Muscle layer of duodenum (tissue), 2 donors: ENCODE data around the gene GLS2.
"Not testable (repeated sequence)": the region's sequence is repeated elsewhere in the genome, so short reads cannot be mapped to it uniquely, and the experiment has no call there.

ENCODE experiments used
- H3K27ac ChIP-seq: one replicate; pipeline ENCODE4 v1.7.0; 2013; ENCODE audit warnings: mild to moderate bottlenecking, low read length
- H3K27me3 ChIP-seq: one replicate; pipeline ENCODE4 v1.7.0; 2013; ENCODE audit warnings: low read depth, mild to moderate bottlenecking, control low read depth, low read length
- H3K36me3 ChIP-seq, 2 donors: one replicate each; pipeline ENCODE4 v1.7.0; 2013; ENCODE audit warnings: low read length in 2 of 2, control low read depth in 1 of 2, mild to moderate bottlenecking in 1 of 2; ENCODE audit not compliant: insufficient read depth in 2 of 2, control insufficient read depth in 1 of 2
- H3K4me1 ChIP-seq, 2 donors: one replicate each; pipeline ENCODE4 v1.7.0; 2013; ENCODE audit warnings: low read length in 2 of 2, mild to moderate bottlenecking in 2 of 2, control low read depth in 1 of 2, moderate library complexity in 1 of 2; ENCODE audit not compliant: insufficient read depth in 2 of 2, control insufficient read depth in 1 of 2
- H3K4me3 ChIP-seq, 2 donors: one replicate each; pipeline ENCODE4 v1.7.0; 2013; ENCODE audit warnings: low read length in 2 of 2, low read depth in 1 of 2, mild to moderate bottlenecking in 1 of 2
- H3K9me3 ChIP-seq, 2 donors: one replicate each; pipeline ENCODE4 v1.7.0; 2013; ENCODE audit warnings: low read length in 2 of 2, control low read depth in 1 of 2, mild to moderate bottlenecking in 1 of 2; ENCODE audit not compliant: control insufficient read depth in 1 of 2
- donor health status: healthy.

Gene GLS2

GRCh38 chr12:56518570-56518969 lies 30.6 kb upstream of the GLS2 start:
- H3K27me3 ChIP-seq: no peaks in the 10 kb centered on the region
- no peaks in the 10 kb centered on the region for H3K4me1 ChIP-seq
- no peaks in the 10 kb centered on the region for H3K9me3 ChIP-seq
- H3K4me3 ChIP-seq: no peak overlapping the region
- no peak overlapping the region for H3K27ac ChIP-seq
- H3K36me3 ChIP-seq: peaks cover 0 to 9% of the 10 kb centered on the region in 2 donors

- Histone ChIP-seq H3K4me3 (no peak overlapping the region), H3K9me3 (no peaks in the 10 kb centered on the region), H3K36me3 (peaks cover 0 to 9% of the 10 kb centered on the region in 2 donors), H3K27ac (no peak overlapping the region), H3K27me3 (no peaks in the 10 kb centered on the region), H3K4me1 (no peaks in the 10 kb centered on the region)
Measured at GRCh38 chr12:56517854-56518253, 29.9 kb upstream of the GLS2 start.

DNA sequence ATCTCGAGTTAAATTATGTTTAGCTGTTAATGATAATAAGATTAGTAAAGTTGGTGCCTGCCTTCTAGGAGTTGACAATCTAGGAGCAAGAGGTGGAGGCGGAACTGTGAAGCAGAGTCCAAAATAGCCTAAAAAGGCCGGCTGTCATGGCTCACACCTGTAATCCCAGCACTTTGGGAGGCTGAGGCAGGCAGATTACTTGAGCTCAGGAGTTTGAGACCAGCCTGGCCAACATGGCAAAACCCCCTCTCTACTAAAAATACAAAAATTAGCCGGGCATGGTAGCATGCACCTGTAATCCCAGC lies 26.0 kb upstream of the GLS2 start:
- H3K36me3 ChIP-seq, H3K27ac ChIP-seq, H3K4me1 ChIP-seq, H3K4me3 ChIP-seq, H3K27me3 ChIP-seq, H3K9me3 ChIP-seq: not testable (repeated sequence)

GRCh38 chr12:56510786-56511185 lies 22.8 kb upstream of the GLS2 start:
- no peaks in the 10 kb centered on the region for H3K4me1 ChIP-seq
- H3K9me3 ChIP-seq: no peaks in the 10 kb centered on the region
- H3K36me3 ChIP-seq: no peaks in the 10 kb centered on the region
- no peak overlapping the region for H3K27ac ChIP-seq
- no peak overlapping the region for H3K4me3 ChIP-seq
- H3K27me3 ChIP-seq: no peaks in the 10 kb centered on the region

- not testable (repeated sequence) for H3K4me3 ChIP-seq, H3K9me3 ChIP-seq, H3K4me1 ChIP-seq, H3K36me3 ChIP-seq, H3K27ac ChIP-seq, H3K27me3 ChIP-seq
Measured at GRCh38 chr12:56499879-56500278, 11.9 kb upstream of the GLS2 start.

DNA sequence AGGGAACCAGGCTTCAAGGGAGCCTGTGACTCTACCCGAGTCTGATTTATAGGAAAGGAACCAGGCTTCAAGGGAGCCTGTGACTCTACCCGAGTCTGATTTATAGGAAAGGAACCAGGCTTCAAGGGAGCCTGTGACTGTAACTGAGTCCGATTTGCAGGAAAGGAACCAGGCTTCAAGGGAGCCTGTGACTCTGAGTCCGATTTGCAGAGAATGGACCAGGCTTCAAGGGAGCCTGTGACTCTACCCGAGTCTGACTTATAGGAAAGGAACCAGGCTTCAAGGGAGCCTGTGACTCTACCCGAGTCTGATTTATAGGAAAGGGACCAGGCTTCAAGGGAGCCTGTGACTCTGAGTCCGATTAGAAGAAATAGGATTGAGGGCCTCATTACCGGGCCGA lies 11.5 kb upstream of the GLS2 start:
- not testable (repeated sequence) for H3K27ac ChIP-seq, H3K9me3 ChIP-seq, H3K27me3 ChIP-seq, H3K36me3 ChIP-seq, H3K4me1 ChIP-seq, H3K4me3 ChIP-seq

- not testable (repeated sequence) for H3K36me3 ChIP-seq, H3K27me3 ChIP-seq, H3K4me3 ChIP-seq, H3K4me1 ChIP-seq, H3K27ac ChIP-seq, H3K9me3 ChIP-seq
Measured at GRCh38 chr12:56498126-56498902, 10.4 kb upstream of the GLS2 start.

- H3K27me3 ChIP-seq, H3K36me3 ChIP-seq, H3K27ac ChIP-seq, H3K4me1 ChIP-seq, H3K9me3 ChIP-seq, H3K4me3 ChIP-seq: not testable (repeated sequence)
Measured at GRCh38 chr12:56496704-56497103, 8.7 kb upstream of the GLS2 start.

DNA sequence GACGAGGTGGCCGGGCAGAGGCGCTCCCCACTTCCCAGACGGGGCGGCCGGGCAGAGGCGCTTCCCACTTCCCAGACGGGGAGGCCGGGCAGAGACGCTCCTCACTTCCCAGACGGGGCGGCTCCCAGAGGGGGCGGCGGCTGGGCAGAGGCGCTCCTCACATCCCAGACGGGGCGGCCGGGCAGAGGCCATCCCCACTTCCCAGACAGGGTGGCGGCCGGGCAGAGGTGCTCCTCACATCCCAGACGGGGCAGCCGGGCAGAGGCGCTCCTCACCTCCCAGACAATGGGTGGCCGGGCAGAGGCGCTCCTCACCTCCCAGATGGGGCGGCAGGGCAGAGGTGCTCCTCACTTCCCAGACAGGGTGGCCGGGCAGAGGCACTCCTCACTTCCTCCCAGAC lies 6.5 kb upstream of the GLS2 start:
- not testable (repeated sequence) for H3K4me1 ChIP-seq, H3K4me3 ChIP-seq, H3K27ac ChIP-seq, H3K36me3 ChIP-seq, H3K9me3 ChIP-seq, H3K27me3 ChIP-seq

- not testable (repeated sequence) for H3K36me3 ChIP-seq, H3K4me1 ChIP-seq, H3K27me3 ChIP-seq, H3K9me3 ChIP-seq, H3K27ac ChIP-seq, H3K4me3 ChIP-seq
Measured at GRCh38 chr12:56494106-56494415, 6.1 kb upstream of the GLS2 start.

DNA sequence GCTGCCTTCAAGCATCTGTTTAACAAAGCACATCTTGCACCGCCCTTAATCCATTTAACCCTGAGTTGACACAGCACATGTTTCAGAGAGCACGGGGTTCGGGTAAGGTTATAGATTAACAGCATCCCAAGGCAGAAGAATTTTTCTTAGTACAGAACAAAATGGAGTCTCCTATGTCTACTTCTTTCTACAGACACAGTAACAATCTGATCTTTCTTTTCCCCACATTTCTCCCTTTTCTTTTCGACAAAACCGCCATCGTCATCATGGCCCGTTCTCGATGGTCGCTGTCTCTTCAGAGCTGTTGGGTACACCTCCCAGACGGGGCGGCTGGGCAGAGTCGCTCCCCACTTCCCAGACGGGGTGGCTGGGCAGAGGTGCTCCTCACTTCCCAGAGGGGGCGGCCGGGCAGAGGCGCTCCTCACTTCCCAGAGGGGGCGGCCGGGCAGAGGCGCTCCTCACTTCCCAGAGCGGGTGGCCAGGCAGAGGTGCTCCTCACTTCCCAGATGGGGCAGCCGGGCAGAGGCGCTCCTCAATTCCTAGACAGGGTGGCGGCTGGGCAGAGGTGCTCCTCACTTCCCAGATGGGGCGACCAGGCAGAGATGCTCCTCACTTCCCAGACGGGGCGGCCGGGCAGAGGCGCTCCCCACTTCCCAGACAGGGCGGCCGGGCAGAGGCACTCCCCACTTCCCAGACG lies 5.6 kb upstream of the GLS2 start:
- not testable (repeated sequence) for H3K9me3 ChIP-seq, H3K36me3 ChIP-seq, H3K27me3 ChIP-seq, H3K4me1 ChIP-seq, H3K27ac ChIP-seq, H3K4me3 ChIP-seq

GRCh38 chr12:56490360-56490759 lies 2.4 kb upstream of the GLS2 start:
- Histone ChIP-seq H3K27me3 (no peaks in the 10 kb centered on the region), H3K36me3 (no peaks in the 10 kb centered on the region), H3K4me3 (no peak overlapping the region), H3K27ac (no peak overlapping the region), H3K4me1 (peaks cover 0 to 9% of the 10 kb centered on the region in 2 donors), H3K9me3 (no peaks in the 10 kb centered on the region)
